DMS 273 treated with DMSO at 0.1 percent for 48 hours (cell line): Measurements from ENCODE around the gene FSD1.
"Not testable (repeated sequence)": the region's sequence is repeated elsewhere in the genome, so short reads cannot be mapped to it uniquely, and the experiment has no call there.

Experiments
- DNase-seq: peaks from one replicate; lab custom pipeline; 2025; lab: John Stamatoyannopoulos, UW

The FSD1 gene

GRCh38 chr19:4284974-4285373, 19.4 kb upstream of the FSD1 start:
- no peak for DNase-seq

GRCh38 chr19:4286141-4286540, 18.3 kb upstream of the FSD1 start:
- DNase-seq, result not testable (repeated sequence)

GRCh38 chr19:4288091-4288777, 16.2 kb upstream of the FSD1 start:
- no peak for DNase-seq

GRCh38 chr19:4291184-4291732, 13.1 kb upstream of the FSD1 start:
- DNase-seq, result no peak

DNA sequence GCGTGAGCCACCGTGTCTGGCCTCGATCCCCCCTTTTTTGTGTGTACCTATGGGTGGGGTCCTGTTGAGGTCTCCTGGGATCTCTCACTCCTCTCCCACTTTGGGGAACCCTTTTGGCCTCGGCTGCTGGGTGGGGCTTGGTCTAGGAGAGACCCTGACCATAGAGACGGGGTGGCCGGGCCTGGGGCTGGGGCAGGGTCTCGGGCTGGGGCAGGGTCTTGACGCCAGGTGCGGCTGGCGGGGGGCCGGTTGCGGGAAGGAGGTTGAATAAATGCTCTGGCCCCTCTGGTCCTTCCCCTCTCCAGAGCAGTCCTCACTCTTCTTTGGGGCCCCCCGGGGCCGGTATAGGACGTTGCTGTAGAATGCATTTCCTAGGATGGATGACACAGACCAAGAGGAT, 11.9 kb upstream of the FSD1 start:
- DNase-seq, result no peak

DNA sequence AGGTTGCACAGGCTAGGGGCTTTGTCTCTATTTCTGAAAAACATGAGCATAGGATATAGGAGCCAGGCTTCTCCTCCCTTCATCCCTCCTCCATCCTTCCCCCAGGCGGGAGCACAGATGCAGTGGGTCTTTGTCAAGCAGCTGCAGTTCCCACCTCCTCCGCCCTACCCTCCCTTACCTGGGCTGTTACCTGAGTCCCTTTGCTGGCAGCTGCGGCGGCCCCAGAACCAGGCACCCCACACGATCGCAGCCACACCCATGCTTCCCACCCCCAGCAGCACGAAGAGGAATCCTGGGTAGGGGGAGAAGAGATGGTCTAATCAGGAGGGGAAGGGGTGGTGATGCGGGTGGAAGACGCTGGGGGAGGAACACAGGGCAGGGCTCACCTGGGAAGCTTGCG, 10.0 kb upstream of the FSD1 start:
- no peak for DNase-seq

GRCh38 chr19:4295972-4296771, 8.2 kb upstream of the FSD1 start:
- peak; percentile 95 for DNase-seq

DNA sequence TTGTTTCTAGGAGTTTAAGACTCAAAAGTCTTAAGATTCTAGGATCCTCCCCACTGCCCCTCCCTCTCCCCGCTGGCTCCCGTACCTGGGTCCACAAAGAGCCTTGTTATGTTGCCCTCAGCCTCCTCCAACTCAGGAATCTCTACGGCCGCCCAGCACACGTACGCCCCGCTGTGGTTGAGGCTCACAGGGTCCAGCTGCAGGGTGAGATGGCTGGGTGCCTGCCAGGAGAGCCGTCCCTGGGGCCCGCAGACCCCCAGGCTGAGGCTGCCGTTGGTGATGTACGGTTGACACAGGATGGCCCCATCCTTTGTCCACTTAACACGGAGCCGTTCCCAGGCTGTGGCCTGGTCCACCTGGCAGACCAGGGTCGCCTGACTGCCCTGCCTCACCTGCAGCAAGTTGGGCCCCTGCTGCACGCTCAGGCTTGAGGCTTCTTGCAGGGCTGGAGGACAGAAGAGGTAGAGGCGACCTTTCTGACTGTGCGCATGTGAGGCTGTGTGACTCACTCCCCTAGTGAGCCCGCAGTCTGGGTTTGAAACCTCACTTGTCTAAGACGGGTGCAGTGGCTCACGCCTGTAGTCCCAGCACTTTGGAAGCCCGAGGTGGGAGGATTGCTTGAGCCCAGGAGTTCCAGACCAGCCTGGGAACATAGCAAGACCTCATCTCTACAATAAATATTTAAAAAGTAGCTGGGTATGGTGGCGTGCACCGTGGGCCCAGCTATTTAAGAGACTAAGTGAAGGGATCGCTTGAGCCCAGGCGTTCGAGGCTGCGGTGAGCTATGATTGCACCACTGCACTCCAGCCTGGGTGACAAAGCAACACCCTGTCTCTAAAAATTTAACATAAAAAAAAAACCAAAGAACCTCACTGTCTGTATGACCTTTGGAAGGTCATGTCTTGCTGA, 6.2 kb upstream of the FSD1 start:
- DNase-seq, result no peak

GRCh38 chr19:4298810-4299550, 5.4 kb upstream of the FSD1 start:
- DNase-seq, result no peak

- DNase-seq, result no peak
Observed at GRCh38 chr19:4300589-4300988, 3.8 kb upstream of the FSD1 start.

GRCh38 chr19:4301590-4302242, 2.7 kb upstream of the FSD1 start:
- no peak for DNase-seq

- no peak for DNase-seq
Observed at GRCh38 chr19:4302243-4302640, 2.2 kb upstream of the FSD1 start, which contains the start of gene TMIGD2. Gene TMIGD2, minus strand, starts transcription at chr19:4302389. Its CDS starts 4 bp downstream, at chr19:4302385.

- no peak for DNase-seq
Observed at GRCh38 chr19:4303819-4304537, 420 bp upstream of the FSD1 start.

GRCh38 chr19:4305257-4305612, 837 bp downstream of the FSD1 start:
- no peak for DNase-seq

DNA sequence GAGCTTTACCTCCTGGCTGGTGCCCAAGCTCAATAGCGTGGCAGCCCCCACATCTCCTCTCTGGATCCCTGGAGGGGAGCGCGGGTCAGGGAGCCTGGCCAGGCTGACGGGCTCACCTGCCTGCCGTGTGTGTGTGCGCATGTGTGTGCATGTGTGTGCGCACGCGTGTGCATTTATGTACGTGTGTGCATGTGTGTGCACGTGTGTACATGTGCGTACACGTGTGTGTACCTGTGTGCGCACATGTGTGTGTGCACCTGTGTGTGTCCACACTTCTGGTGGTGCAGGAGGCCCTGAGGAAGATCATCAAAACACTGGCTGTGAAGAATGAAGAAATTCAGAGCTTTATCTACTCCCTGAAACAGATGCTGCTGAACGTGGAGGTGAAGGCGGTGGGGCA, 1.3 kb downstream of the FSD1 start:
- no peak for DNase-seq

- DNase-seq, result no peak
Observed at GRCh38 chr19:4310247-4311121, 6.1 kb downstream of the FSD1 start.

GRCh38 chr19:4313847-4314490, 9.6 kb downstream of the FSD1 start:
- no peak for DNase-seq

DNA sequence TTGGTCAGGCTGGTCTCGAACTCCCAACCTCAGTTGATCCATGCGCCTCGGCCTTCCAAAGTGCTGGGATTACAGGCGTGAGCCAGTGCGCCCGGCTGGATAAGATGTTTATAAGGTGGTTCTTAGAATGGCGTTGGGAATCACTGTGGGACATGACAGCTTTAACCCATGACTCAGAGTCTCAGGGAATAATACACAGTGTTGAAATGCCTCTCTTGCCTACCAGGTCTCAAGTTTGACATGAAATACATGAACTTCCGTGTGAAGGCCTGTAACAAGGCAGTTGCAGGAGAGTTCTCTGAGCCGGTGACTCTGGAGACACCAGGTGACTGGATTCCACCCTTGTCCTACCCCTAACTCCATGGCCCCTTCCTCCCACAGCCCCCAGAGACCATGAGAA, 12.6 kb downstream of the FSD1 start:
- no peak for DNase-seq

DNA sequence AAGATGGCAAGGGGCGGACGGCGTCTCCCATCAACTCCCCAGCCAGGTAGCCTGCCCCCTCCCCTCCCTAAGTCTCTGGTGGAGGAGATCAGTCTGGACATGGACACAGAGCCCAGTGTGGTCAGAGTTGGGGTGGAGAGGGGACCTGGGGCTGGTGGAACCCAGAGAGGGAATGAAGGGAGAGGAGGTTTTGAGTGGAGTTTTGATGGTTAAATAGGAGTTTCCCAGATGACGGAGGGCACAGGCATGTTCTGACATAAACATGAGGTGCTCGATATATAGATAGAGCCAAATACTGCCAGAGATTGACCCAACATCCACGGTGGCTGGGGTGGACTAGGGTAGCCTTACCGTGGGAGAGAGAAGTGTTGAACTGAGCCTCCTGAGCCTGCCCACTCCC, 14.1 kb downstream of the FSD1 start:
- no peak for DNase-seq
